Stimulated activated CD8-positive, alpha-beta memory T cell treated with anti-CD3 and anti-CD28 coated beads, Interleukin-15, amount 100 ng/mL, for 1 hour (primary cell): ENCODE results near the gene FPR2.
"Not testable (repeated sequence)": the region's sequence is repeated elsewhere in the genome, so short reads cannot be mapped to it uniquely, and the experiment has no call there.

Source experiments
- DNase-seq: peaks from one replicate; pipeline ENCODE4 v3.0.0-alpha.2; 2020; ENCODE audit warnings: low read depth

The FPR2 gene

DNA sequence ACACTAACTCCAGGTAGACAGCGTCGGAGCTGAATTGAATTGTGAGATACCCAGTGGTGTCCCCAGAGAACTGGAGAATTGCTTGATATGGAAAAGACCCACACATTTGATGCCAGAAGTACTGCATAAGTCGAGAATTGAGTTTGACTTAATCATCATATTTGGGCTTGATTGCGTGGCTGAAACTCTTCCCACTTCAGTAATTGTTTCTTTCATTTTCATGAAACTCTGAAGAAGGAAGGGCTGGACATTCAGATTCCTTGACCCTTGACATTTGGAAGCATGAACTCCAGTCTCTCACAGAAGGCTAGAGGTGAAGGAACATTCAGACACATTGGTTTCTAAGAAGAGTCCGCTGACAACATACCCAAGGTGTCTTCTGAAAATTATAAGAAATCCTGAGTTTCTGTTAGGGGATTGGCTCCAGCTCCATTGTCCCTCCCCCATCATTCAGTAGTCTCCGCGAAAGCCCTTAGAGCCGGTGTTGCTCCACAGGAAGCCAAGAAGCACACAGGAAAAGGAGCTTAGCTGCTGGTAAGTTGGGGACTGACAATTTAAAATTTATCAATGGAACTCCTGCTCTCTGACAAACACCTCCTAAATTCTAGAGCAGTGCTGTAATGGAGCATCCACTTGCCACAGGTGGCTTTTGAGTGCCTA is at the start of gene FPR2:
Gene FPR2 (plus strand): TSS at position 484 of the 660 bp plus-strand sequence. CDS start 7,479 bp downstream, outside the sequence.
- no peak for DNase-seq

GRCh38 chr19:51711702-51712101 is 49.3 kb upstream of the FPR2 start:
- no peak for DNase-seq

- no peak for DNase-seq
Observed at GRCh38 chr19:51712461-51713081, 48.4 kb upstream of the FPR2 start.

DNA sequence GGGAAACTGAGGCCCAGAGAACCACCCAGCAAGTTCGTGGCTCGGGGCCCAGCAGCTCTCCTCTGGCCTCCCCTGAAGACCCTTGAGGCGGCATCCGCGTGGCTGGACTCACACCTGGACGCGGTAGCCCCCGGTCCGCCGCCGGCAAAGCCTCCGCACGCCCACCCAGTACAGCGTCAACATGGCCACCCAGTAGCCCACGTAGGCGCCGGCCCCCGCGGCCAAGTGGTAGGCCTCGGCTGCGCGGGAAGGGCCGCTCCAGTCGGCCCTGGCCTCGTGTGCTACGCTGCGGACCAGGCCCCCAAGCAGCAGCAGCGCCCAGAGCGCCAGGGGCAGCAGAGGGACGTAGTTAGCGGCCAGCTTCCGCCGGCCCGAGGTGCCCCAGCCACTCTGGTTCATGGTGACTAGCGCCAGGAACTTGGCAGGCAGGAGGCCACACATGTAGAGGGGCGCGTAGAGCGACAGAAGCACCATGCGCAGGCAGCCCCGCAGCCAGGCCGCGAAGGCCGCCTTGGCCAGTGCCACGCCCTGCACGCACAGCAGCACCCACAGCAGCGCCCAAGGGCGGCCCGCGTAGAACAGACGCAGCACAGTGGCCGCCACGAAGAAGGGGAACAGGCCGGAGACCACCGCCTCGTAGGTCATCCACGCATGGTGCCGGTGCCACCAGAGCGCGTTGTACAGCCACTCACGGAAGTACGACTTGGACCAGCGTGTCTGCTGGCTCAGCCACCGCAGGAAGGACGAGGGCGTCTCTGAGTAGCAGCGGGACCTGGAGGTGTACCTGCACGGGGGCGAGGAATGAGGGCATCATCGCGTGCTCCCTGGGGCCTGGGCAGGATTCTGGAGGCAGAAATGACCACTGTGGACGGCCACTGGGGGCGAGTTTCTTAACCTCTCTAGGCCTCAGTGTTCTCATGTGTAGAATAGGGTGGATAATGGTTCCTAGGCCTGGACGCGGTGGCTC is 47.4 kb upstream of the FPR2 start:
- no peak for DNase-seq

DNA sequence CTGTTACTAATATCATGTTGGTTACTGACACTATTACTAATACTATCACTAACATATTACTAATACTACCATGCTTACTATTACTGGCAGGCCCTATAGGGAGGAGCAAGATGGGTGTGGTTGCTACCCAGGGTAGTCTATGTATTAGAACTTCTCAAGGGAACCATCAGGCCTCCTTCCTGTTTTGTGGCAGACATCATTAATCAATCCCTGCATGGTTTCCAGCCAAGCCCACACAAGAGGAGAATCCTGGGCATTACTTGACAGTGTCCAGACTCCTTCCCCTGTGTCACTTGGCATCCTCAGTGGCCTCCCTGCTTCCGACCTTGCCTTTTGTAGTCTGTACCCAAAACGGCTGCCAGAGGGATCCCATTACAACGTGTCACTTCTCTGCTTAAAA is 46.1 kb upstream of the FPR2 start:
- DNase-seq: no peak

DNA sequence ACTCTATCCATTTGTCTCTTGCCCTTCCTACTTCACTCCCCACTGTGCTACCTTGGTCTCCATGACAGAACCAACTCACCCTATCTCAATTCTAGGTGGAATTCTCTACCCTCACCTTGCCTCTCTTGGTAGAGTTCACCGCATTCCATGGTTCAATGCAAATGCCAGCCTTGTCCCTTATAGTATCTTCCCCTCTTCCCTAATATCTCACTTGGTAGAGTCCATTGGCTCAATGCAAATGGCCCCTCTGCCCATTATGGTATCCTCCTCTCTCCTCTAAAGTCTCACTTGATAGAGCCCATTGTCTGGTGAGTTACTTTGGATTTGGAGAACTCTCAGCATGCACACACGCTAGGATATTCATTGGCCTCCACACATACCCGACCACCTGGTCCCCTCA is 45.1 kb upstream of the FPR2 start:
- no peak for DNase-seq

DNA sequence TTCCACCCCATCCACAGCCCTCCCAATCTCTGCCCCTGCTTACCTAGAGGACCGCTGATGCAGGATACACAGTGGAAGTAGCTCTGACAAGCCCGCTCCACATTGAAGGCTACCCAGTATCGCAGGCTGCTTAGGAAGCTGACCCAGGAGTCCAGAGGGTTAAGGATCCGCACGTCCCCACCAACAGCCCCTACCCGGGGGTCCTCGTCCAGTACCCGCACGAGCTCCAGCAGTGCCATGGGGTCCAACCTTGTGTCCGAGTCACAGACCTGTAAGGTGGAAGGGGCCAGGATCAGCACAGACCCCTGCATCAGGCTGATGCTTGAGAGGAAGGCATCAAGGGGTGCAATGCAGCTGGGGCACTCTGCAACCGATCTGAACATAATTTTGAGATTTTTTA is 44.1 kb upstream of the FPR2 start:
- no peak for DNase-seq

- DNase-seq: no peak
Observed at GRCh38 chr19:51719251-51719988, 41.6 kb upstream of the FPR2 start.

- DNase-seq: no peak
Observed at GRCh38 chr19:51721905-51722304, 39.1 kb upstream of the FPR2 start.

DNA sequence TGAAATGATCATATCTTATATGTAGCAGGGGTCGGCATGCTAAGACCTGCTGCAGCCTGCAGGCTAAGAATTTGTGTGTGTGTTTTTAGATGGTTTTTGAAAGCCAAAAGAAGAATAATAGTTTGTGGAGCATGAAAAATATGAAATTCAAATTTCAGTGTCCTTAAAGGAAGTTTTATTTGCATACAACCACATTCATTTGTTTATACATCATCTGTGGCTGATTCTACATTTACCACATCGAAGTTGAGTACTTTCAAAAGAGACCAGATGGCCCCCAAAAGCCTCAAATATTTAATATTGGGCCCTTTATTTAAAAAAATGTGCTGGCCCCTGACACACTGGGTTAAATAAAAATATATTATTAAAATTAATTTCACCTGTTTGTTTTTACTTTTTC is 38.5 kb upstream of the FPR2 start:
- no peak for DNase-seq

DNA sequence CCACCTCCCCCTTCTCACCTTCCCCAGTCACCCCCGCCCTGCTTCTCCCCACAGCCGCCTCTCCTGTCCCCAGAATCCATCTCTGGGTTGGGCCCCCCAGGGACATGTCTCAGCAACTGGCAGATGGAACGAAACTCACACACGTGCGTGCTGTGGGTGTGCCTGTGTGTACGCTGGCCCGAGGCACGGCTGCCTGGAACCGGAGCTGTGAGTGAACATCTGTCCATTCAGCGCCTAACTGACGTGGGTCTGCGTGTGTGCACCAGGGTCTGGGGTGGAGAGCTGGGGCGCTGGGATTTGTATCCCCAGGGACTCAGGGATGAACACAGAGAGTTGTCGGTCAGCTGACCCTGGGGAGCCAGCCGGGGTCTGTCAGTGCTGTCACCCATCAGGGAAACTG is 36.4 kb upstream of the FPR2 start:
- no peak for DNase-seq

DNA sequence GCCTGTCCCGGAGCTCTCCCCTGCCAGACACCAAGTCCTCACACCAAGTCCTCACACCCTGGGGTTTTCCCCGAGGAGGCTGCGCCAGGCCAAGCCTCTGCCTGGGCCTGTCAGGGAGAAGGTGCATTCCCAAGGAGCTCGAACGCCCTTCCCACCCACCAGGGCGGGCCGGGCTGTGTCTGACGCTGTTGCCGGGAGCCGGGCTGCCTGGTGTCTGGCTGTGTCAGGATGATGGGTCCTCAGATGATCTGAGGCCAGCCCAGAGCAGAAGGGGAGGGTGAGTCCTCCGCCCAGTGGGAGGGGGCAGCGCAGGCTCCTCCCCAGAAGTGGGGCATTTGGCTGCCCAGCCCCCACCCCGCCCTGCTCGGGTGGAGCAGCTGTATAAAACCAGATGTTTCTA is 34.9 kb upstream of the FPR2 start:
- no peak for DNase-seq

DNA sequence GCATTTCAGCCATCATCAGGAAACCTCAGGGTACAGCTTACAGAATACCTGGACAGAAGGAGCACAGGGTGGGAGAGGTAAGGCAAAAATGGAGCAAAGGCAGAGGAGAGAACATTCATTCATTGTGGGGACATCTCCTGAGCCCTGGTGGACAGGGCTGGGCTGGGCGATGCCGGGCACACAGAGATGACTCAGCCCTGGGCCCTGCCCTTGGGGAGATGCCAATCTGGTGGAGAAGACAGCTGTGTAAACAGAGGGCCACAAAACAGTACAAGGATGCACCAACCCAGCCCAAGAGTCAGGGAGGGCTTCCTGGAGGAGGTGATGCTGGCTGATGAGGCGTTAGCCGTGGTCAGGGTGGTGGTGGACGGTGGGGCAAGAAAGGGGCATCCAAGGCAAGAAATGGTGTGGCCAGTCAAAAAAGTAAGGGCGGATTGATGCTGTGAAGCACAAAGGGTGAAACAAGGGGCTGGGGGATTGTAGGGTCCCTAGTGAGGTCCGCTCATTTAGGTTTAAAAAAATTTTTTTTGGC is 33.6 kb upstream of the FPR2 start:
- DNase-seq: no peak

DNA sequence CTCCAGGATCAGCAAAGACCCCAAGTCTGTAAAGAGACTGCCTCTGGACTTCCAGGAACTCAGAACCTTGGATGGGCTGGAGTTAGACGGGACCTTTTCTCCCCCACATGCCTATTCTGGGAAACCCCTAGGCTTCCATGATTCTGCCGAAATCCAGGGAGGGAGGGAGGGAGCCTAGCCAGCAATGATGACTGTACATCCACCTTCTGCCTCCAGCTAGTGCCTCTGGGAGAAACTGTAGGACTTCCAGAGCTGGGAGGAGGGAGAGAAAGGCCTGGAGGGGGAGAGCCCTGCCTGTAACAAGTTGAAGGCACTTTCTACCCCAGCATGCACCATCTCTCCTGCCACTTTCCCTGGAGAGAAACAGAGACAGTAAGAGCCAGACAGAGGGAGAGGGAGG is 31.2 kb upstream of the FPR2 start:
- DNase-seq: no peak

- no peak for DNase-seq
Observed at GRCh38 chr19:51733742-51734522, 27.0 kb upstream of the FPR2 start.

GRCh38 chr19:51735759-51736449 is 25.1 kb upstream of the FPR2 start:
- DNase-seq: no peak

GRCh38 chr19:51737389-51737788 is 23.6 kb upstream of the FPR2 start:
- DNase-seq: no peak

GRCh38 chr19:51737924-51738323 is 23.1 kb upstream of the FPR2 start:
- no peak for DNase-seq

DNA sequence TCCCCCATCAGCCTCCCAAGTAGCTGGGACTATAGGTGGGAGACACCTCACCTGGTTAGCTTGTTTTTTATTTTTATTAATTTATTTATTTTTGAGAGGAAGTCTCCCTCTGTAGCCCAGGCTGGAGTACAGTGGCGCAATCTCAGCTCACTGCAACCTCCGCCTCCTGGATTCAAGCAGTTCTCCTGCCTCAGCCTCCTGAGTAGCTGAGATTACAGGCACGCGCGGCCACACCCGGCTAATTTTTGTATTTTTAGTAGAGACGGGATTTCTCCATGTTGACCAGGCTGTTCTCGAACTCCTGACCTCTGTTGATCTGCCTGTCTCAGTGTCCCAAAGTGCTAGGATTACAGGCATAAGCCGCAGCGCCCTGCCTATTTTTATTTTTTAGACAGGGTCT is 22.5 kb upstream of the FPR2 start:
- DNase-seq: not testable (repeated sequence)

DNA sequence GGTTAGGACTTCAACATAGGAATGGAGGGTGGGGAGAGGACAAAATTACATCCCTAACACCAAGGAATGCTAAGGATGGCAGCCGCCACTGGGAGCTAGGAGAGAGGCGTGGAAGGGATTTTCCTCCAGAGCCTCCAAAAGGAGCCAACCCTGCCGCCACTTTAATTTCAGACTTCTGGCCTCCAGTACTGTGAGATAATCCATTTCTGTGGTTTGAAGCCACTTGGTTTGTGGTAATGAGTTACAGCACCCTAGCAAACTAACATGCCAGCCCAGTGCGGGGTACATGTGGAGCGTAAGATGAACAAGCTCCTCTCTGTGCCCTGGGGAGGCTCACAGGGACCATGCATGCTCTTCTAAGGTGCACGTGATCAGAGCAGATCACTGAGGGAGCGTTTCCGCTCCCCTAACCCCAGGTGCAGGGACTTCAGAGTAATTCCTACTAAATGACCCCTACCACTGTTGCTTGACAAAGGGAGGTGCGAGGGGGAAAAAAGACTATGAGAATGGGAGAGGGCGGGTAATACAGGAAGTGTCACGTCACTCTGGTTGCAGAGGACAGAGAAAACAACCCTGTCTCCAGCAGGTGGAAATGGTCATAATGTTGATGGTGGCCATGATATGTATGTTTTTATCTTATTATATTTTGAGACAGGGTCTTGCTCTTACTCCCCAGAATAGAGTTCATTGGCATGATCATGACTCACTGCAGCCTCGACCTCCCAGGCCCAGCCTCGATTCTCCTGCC is 21.3 kb upstream of the FPR2 start:
- no peak for DNase-seq
